HCT116 (cell line): ENCODE measurements around the gene PPM1D. TPM values are rescaled to one million over a fixed set of nuclear protein-coding genes. Genes with fewer than 3 reads are reported as not detected.

Source experiments
- ATAC-seq: fragments of 200-7000 bp; cut with Tn5 transposase; 2 replicates; pipeline ENCODE4 v1.9.1; 2020; ENCODE audit warnings: mild to moderate bottlenecking, moderate library complexity
- BruUV-seq: library from RNA; stranded (reverse); fragments of 400-500 nt; replicated peaks from 2 replicates; lab custom pipeline; 2021; lab: Mats Ljungman, UMichigan
- CTCF ChIA-PET: fragments of 300-600 bp; sonication (Branson Sonifier 250); formaldehyde crosslinking; loops from one replicate; lab custom pipeline; 2021; ENCODE audit warnings: antibody characterized with exemption; lab: Charles Lee
- POLR2A ChIA-PET: fragments of 300-600, 350-600 bp; sonication (Branson Sonifier 250); formaldehyde crosslinking; loops from one replicate; lab custom pipeline; 2021; ENCODE audit warnings: antibody characterized with exemption; lab: Charles Lee
- RAD21 ChIA-PET, 2 experiments: fragments of 300-600 bp; sonication (Branson Sonifier 250); formaldehyde crosslinking; loops; one replicate each; lab custom pipeline; 2023; ENCODE audit warnings: low total read pairs in 2 of 2; ENCODE audit not compliant: uncharacterized antibody in 2 of 2, unreplicated experiment in 2 of 2, low non-redundant PET in 1 of 2; lab: Charles Lee
- DNase-seq: peaks from one replicate; pipeline ENCODE4 v3.0.0-alpha.2; 2010; ENCODE audit warnings: low read depth, low spot score
- H2AFZ ChIP-seq: fragments of 200-600 bp; shearing (Covaris generic), sonication (generic); 2 replicates; pipeline ENCODE4 v1.6.1; 2017; ENCODE audit warnings: low read depth, mixed run types, mixed read lengths, antibody characterized with exemption, low read length; ENCODE audit not compliant: poor library complexity, severe bottlenecking
- H3K27ac ChIP-seq: 2 replicates; pipeline ENCODE4 v1.5.1; 2012; ENCODE audit warnings: low read depth, low read length
- H3K27me3 ChIP-seq: fragments of 200-600 bp; sonication (generic); 2 replicates; pipeline ENCODE4 v1.6.1; 2016; ENCODE audit warnings: mixed run types, low read length, mixed read lengths; ENCODE audit not compliant: insufficient read depth
- H3K36me3 ChIP-seq, 2 experiments: fragments of 200-500 bp in 1 of 2; fragments of 200-600 bp in 1 of 2; sonication (Bioruptor generic) in 1 of 2; sonication (generic) in 1 of 2; 2 replicates each; pipeline versions ENCODE4 v1.5.1 to v1.6.1; 2014 to 2016; ENCODE audit warnings: low read length in 2 of 2, inconsistent platforms in 1 of 2, mixed read lengths in 1 of 2, mixed run types in 1 of 2; ENCODE audit not compliant: insufficient read depth in 2 of 2, control insufficient read depth in 1 of 2
- H3K4me1 ChIP-seq, 2 experiments: fragments of 200-600 bp in 1 of 2; sonication (generic) in 1 of 2; 2 replicates each; pipeline versions ENCODE4 v1.5.1 to v1.6.1; 2012 to 2017; ENCODE audit warnings: low read length in 2 of 2, inconsistent platforms in 1 of 2, mild to moderate bottlenecking in 1 of 2, mixed read lengths in 1 of 2, mixed run types in 1 of 2, moderate library complexity in 1 of 2; ENCODE audit not compliant: insufficient read depth in 2 of 2, control insufficient read depth in 1 of 2
- H3K4me2 ChIP-seq: fragments of 200-600 bp; sonication (generic); 2 replicates; pipeline ENCODE4 v1.6.1; 2017; ENCODE audit warnings: mixed run types, low read length, mixed read lengths
- H3K4me3 ChIP-seq, 2 experiments: fragments of 200-600 bp in 1 of 2; sonication (generic) in 1 of 2; replicated peaks in 1 of 2; 2 replicates each; pipeline ENCODE4 v1.5.1; 2011 to 2016; ENCODE audit warnings: low read length in 2 of 2, control low read depth in 1 of 2, low read depth in 1 of 2, mild to moderate bottlenecking in 1 of 2, mixed read lengths in 1 of 2, mixed run types in 1 of 2
- H3K79me2 ChIP-seq: fragments of 200-600 bp; sonication (generic); 2 replicates; pipeline ENCODE4 v1.6.1; 2017; ENCODE audit warnings: mild to moderate bottlenecking, mixed run types, low read length, moderate library complexity, mixed read lengths; ENCODE audit not compliant: insufficient read depth
- H3K9ac ChIP-seq: fragments of 200-600 bp; sonication (generic); 2 replicates; pipeline ENCODE4 v1.6.1; 2016; ENCODE audit warnings: low read length, mixed read lengths
- H3K9me2 ChIP-seq: fragments of 200-600 bp; sonication (generic), shearing (Covaris generic); 2 replicates; pipeline ENCODE4 v1.6.1; 2017; ENCODE audit warnings: mixed run types, mild to moderate bottlenecking, moderate library complexity; ENCODE audit not compliant: insufficient read depth
- H3K9me3 ChIP-seq, 2 experiments: fragments of 200-500 bp in 1 of 2; fragments of 200-600 bp in 1 of 2; sonication (Bioruptor generic) in 1 of 2; sonication (generic) in 1 of 2; 2 replicates each; pipeline ENCODE4 v1.6.1; 2014 to 2017; ENCODE audit warnings: low read length in 2 of 2, mixed read lengths in 2 of 2, inconsistent platforms in 1 of 2, low read depth in 1 of 2, mild to moderate bottlenecking in 1 of 2, mixed run types in 1 of 2, moderate library complexity in 1 of 2; ENCODE audit not compliant: control insufficient read depth in 1 of 2, insufficient read depth in 1 of 2
- H4K20me1 ChIP-seq: fragments of 200-600 bp; sonication (generic), shearing (Covaris generic); 2 replicates; pipeline ENCODE4 v1.6.1; 2017; ENCODE audit warnings: mixed run types, mild to moderate bottlenecking, moderate library complexity; ENCODE audit not compliant: insufficient read depth
- ATF3 ChIP-seq: IDR thresholded peaks from 2 replicates; pipeline ENCODE4 v1.6.1; 2012
- CBX3 ChIP-seq: IDR thresholded peaks from 2 replicates; pipeline ENCODE4 v1.6.1; 2012; ENCODE audit warnings: low read depth
- EGR1 ChIP-seq: IDR thresholded peaks from 2 replicates; pipeline ENCODE4 v1.6.1; 2012; ENCODE audit warnings: low read depth
- EZH2 ChIP-seq: fragments of 200-600 bp; sonication (generic); IDR thresholded peaks from 2 replicates; pipeline ENCODE4 v1.6.1; 2017; ENCODE audit warnings: antibody characterized with exemption, mixed run types
- EZH2phosphoT487 ChIP-seq: fragments of 200-600 bp; IDR thresholded peaks from 2 replicates; pipeline ENCODE4 v1.6.1; 2018; ENCODE audit warnings: antibody characterized with exemption, borderline replicate concordance
- POLR2A ChIP-seq: IDR thresholded peaks from 2 replicates; pipeline ENCODE4 v1.7.0; 2011; ENCODE audit warnings: borderline replicate concordance; ENCODE audit not compliant: insufficient read depth, insufficient read length; ENCODE audit errors: extremely low read depth
- RAD21 ChIP-seq: IDR thresholded peaks from 2 replicates; pipeline ENCODE4 v1.6.1; 2012; ENCODE audit warnings: low read depth, mild to moderate bottlenecking
- REST ChIP-seq: IDR thresholded peaks from 2 replicates; pipeline ENCODE4 v1.6.1; 2012; ENCODE audit warnings: low read depth
- SIN3A ChIP-seq: IDR thresholded peaks from 2 replicates; pipeline ENCODE4 v1.6.1; 2012; ENCODE audit warnings: low read depth
- SRF ChIP-seq: IDR thresholded peaks from 2 replicates; pipeline ENCODE4 v1.6.1; 2012; ENCODE audit warnings: low read depth
- YY1 ChIP-seq: IDR thresholded peaks from 2 replicates; pipeline ENCODE4 v1.6.1; 2011; ENCODE audit warnings: low read length, low read depth, moderate library complexity, mild to moderate bottlenecking; ENCODE audit not compliant: insufficient replicate concordance; ENCODE audit errors: extremely low read depth
- ZBTB33 ChIP-seq: IDR thresholded peaks from 2 replicates; pipeline ENCODE4 v1.6.1; 2011; ENCODE audit warnings: mild to moderate bottlenecking, low read length, moderate library complexity; ENCODE audit not compliant: insufficient replicate concordance; ENCODE audit errors: extremely low read depth
- ZFX ChIP-seq: fragments of 450-650 bp; IDR thresholded peaks from 2 replicates; pipeline ENCODE4 v1.6.1; 2017
- ZNF274 ChIP-seq: fragments of 200-500 bp; sonication (Bioruptor generic); IDR thresholded peaks from 2 replicates; pipeline ENCODE4 v1.6.1; 2014; ENCODE audit warnings: mild to moderate bottlenecking, low read depth, low read length, inconsistent platforms
- intact Hi-C: fragments of 100-400 bp; cut with micrococcal nuclease; formaldehyde crosslinking; loops from 2 replicates; pipeline ENCODE4 v1.10.0; 2022
- total RNA-seq: library from RNA; stranded (reverse); gene quantifications from one replicate; pipeline ENCODE4 v1.2.1, GENCODE V29; 2021; ENCODE audit not compliant: unreplicated experiment

PPM1D gene
- total RNA-seq, 1 experiment from 2014 or later, result 29.1 TPM

- no peak for DNase-seq
- ATAC-seq, result no peak
- Histone ChIP-seq H3K9ac (no peak overlapping the region), H3K9me2 (no peaks in the 10 kb centered on the region), H3K4me1 (peaks cover under 1 to 3% of the 10 kb centered on the region in 2 experiments; a peak in 3 of 4 replicates), H3K27ac (no peak overlapping the region), H3K27me3 (no peaks in the 10 kb centered on the region), H3K36me3 (peaks cover 0 to 7% of the 10 kb centered on the region in 2 experiments; a peak in 1 of 4 replicates), H3K9me3 (no peaks in the 10 kb centered on the region), H4K20me1 (no peaks in the 10 kb centered on the region; the same call in 1 of the 2 replicates), H3K4me2 (no peak overlapping the region), H2AFZ (no peak overlapping the region), H3K4me3 (no peak overlapping the region), H3K79me2 (peaks cover 19% of the 10 kb centered on the region)
- intact Hi-C loops, result loop anchor here (10.0 kb wide), 1 partner anchor 542 kb away; no protein-coding TSS in a partner anchor
- no TSS peak for BruUV-seq
- RAD21 ChIA-PET, result no interaction called here
- CTCF ChIA-PET, result interaction anchor here (1.0 to 1.2 kb wide), 2 partner anchors 9 to 74 kb away, joined by 4 to 5 read pairs; no protein-coding TSS in a partner anchor
- no peak for TF ChIP-seq EGR1
- TF ChIP-seq YY1, result no peak
- no peak for TF ChIP-seq RAD21
- no peak for TF ChIP-seq POLR2A
- no peak for TF ChIP-seq SIN3A
- no peak for TF ChIP-seq REST
- TF ChIP-seq CBX3, result no peak
- no peak for TF ChIP-seq EZH2
- no peak for TF ChIP-seq ZBTB33
- no peak for TF ChIP-seq ZNF274
- TF ChIP-seq SRF, result no peak
- no peak for TF ChIP-seq ZFX
- TF ChIP-seq ATF3, result no peak
- no peak for TF ChIP-seq EZH2phosphoT487
- POLR2A ChIA-PET, result no interaction called here
Measured at GRCh38 chr17:60646701-60647100, 46.7 kb downstream of the PPM1D start.
